Activated CD4-positive, alpha-beta T cell treated with anti-CD3 and anti-CD28 coated beads, Interleukin-2, amount 10 ng/mL, durations not matched to agents 7 days and 5 days (primary cell): ENCODE results near the gene URI1. TPM values are rescaled to one million over a fixed set of nuclear protein-coding genes. Genes with fewer than 3 reads are reported as not detected.

ENCODE experiments used
- CTCF ChIA-PET: fragments of 350-600 bp; sonication (Branson Sonifier 250); formaldehyde crosslinking; loops from one replicate; lab custom pipeline; 2021; ENCODE audit warnings: antibody characterized with exemption; lab: Charles Lee
- POLR2A ChIA-PET: fragments of 350-600 bp; sonication (Branson Sonifier 250); formaldehyde crosslinking; loops from one replicate; lab custom pipeline; 2021; ENCODE audit warnings: antibody characterized with exemption; lab: Charles Lee
- DNase-seq: peaks from one replicate; pipeline ENCODE4 v3.0.0-alpha.2; 2020
- H3K27ac Mint-ChIP-seq: one replicate; pipeline ENCODE4 v1.8.0; 2021; ENCODE audit warnings: mild to moderate bottlenecking, moderate library complexity, mixed read lengths
- H3K27me3 Mint-ChIP-seq: one replicate; pipeline ENCODE4 v1.8.0; 2021; ENCODE audit warnings: mixed read lengths
- H3K36me3 Mint-ChIP-seq: one replicate; pipeline ENCODE4 v1.8.0; 2021; ENCODE audit warnings: low read depth, mixed read lengths
- H3K4me1 Mint-ChIP-seq: one replicate; pipeline ENCODE4 v1.8.0; 2021; ENCODE audit warnings: mixed read lengths
- H3K4me3 Mint-ChIP-seq: one replicate; pipeline ENCODE4 v1.8.0; 2021; ENCODE audit warnings: mild to moderate bottlenecking, moderate library complexity, mixed read lengths
- H3K9me3 Mint-ChIP-seq: one replicate; pipeline ENCODE4 v1.8.0; 2021; ENCODE audit warnings: mixed read lengths
- total RNA-seq, 2 experiments: library from RNA; stranded (reverse); gene quantifications; one replicate each; pipeline ENCODE4 v1.2.3, GENCODE V29; 2021

Gene URI1
- total RNA-seq, 2 experiments from 2014 or later, result 54.8 to 54.9 TPM

DNA sequence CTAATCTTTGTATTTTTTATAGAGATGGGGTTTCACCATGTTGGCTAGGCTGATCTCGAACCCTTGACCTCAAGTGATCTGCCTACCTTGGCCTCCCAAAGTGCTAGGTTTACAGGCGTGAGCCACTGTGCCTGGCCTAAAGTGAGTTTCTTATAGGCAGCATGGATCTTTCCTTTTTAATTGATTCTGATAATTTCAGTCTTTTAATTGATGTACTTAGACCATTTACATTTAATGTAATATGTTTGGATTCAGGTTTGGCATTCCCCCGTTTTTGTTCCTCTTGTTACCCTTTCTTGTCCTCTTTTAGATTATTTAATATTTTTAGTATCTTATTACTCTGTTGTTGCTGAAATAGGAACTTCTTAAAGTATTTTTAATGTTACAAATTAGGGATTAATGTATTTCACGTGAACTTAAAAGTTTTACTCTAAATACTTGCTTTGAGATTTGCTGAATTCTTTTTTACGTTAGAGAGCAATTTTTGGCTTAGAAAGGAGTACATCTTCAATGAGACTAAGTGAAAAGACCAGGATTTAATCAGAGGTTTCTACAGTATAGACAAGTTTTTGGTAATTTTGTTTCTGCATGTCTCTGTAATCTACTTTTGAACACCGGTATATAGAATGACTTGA, 50.3 kb downstream of the URI1 start:
- POLR2A ChIA-PET, result no interaction called here
- peaks cover 76% of the 10 kb centered on the region for H3K36me3 Mint-ChIP-seq
- peaks cover 5% of the 10 kb centered on the region for H3K4me1 Mint-ChIP-seq
- CTCF ChIA-PET, result no interaction called here
- H3K9me3 Mint-ChIP-seq, result peaks cover 37% of the 10 kb centered on the region
- no peak overlapping the region for H3K27ac Mint-ChIP-seq
- H3K4me3 Mint-ChIP-seq, result no peak overlapping the region
- DNase-seq, result no peak
- H3K27me3 Mint-ChIP-seq, result no peaks in the 10 kb centered on the region

DNA sequence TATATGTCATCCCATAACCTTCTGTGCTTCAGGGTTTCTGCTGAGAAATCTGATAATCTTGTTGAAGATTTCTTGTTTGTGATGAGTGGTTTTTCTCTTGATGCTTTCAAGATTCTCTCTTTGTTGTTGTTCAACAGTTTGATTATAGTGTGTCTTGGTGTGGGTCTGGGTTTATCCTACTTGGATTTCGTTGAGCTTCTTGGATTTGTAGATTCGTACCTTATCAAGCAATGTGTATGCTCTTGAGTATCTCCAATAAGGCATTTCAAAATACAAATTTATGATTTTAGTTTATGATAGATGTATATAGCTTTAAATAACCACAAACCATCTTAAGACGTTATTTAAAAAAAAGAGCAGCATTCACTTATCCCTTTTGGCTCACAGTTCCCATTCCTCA, 57.5 kb downstream of the URI1 start:
- ChIA-PET CTCF (no interaction called here), POLR2A (no interaction called here)
- no peak for DNase-seq
- Mint-ChIP-seq H3K27me3 (no peaks in the 10 kb centered on the region), H3K27ac (no peak overlapping the region), H3K36me3 (peaks cover 72% of the 10 kb centered on the region), H3K4me3 (no peak overlapping the region), H3K9me3 (peaks cover 27% of the 10 kb centered on the region), H3K4me1 (peaks cover 14% of the 10 kb centered on the region)

DNA sequence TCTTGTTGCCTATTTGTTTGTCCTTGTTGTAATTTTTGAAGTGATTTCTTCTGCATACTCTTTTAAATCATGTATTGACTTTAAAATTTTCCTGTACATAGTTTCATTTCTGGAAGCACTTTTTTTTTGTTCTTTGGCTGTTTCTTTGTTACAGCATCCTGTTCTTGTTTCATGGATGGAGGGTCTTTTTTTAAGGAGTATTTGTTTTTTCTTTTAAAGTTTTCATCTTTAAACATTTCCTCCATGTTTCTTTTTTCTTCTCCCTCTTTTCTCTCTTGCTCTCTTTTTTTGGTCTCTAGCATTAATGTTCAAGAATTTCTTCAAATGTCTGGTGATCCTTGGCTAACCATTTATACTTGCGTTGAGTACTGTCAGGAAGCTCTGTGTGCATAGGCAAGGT, 58.8 kb downstream of the URI1 start:
- H3K27me3 Mint-ChIP-seq, result no peaks in the 10 kb centered on the region
- H3K4me3 Mint-ChIP-seq, result no peak overlapping the region
- CTCF ChIA-PET, result interaction anchor here (1.1 kb wide), 1 partner anchor 379 kb away, joined by 3 read pairs; no protein-coding TSS in a partner anchor
- H3K9me3 Mint-ChIP-seq, result peaks cover 18% of the 10 kb centered on the region
- peaks cover 25% of the 10 kb centered on the region for H3K4me1 Mint-ChIP-seq
- peaks cover 68% of the 10 kb centered on the region for H3K36me3 Mint-ChIP-seq
- no peak overlapping the region for H3K27ac Mint-ChIP-seq
- POLR2A ChIA-PET, result no interaction called here
- DNase-seq, result no peak

GRCh38 chr19:30001301-30001700, 59.3 kb downstream of the URI1 start:
- Mint-ChIP-seq H3K9me3 (peaks cover 15% of the 10 kb centered on the region), H3K4me3 (no peak overlapping the region), H3K27me3 (no peaks in the 10 kb centered on the region), H3K27ac (no peak overlapping the region), H3K36me3 (peaks cover 69% of the 10 kb centered on the region), H3K4me1 (peaks cover 30% of the 10 kb centered on the region)
- ChIA-PET CTCF (interaction anchor here (1.1 kb wide), 1 partner anchor 380 kb away, joined by 3 read pairs; no protein-coding TSS in a partner anchor), POLR2A (no interaction called here)
- no peak for DNase-seq

DNA sequence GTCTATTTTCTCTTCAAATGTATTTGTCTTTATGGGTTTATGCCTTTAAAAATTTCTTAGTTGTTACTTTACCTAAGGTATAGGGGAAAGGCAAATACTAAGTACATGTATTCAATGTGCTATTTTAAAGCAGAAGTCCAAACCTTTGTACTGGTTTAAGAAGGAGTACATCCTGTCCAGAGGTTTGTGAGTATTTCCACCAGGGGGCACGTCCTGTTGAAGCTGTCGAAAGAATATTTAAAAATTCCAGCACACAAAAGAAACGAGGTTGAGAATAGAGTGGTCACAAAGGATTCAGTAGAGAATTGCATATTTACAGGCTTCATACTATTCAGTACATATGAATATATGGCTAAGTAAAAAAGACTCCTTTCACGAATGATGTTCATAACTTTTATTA, 59.8 kb downstream of the URI1 start:
- Mint-ChIP-seq H3K4me1 (peaks cover 34% of the 10 kb centered on the region), H3K27me3 (no peaks in the 10 kb centered on the region), H3K4me3 (no peak overlapping the region), H3K9me3 (peaks cover 12% of the 10 kb centered on the region), H3K36me3 (peaks cover 66% of the 10 kb centered on the region), H3K27ac (no peak overlapping the region)
- ChIA-PET CTCF (interaction anchor here (1.1 kb wide), 1 partner anchor 380 kb away, joined by 3 read pairs; no protein-coding TSS in a partner anchor), POLR2A (no interaction called here)
- no peak for DNase-seq

GRCh38 chr19:30003866-30004265, 61.8 kb downstream of the URI1 start:
- ChIA-PET CTCF (interaction anchor here (0.8 kb wide), 1 partner anchor 29 kb away, joined by 3 read pairs; no protein-coding TSS in a partner anchor), POLR2A (no interaction called here)
- Mint-ChIP-seq H3K4me1 (peaks cover 36% of the 10 kb centered on the region), H3K27me3 (no peaks in the 10 kb centered on the region), H3K36me3 (peaks cover 54% of the 10 kb centered on the region), H3K9me3 (peaks cover 4% of the 10 kb centered on the region), H3K4me3 (no peak overlapping the region), H3K27ac (no peak overlapping the region)
- DNase-seq, result no peak

- no peaks in the 10 kb centered on the region for H3K27me3 Mint-ChIP-seq
- H3K4me1 Mint-ChIP-seq, result peaks cover 35% of the 10 kb centered on the region
- peaks cover 55% of the 10 kb centered on the region for H3K36me3 Mint-ChIP-seq
- DNase-seq, result no peak
- CTCF ChIA-PET, result no interaction called here
- POLR2A ChIA-PET, result no interaction called here
- no peak overlapping the region for H3K4me3 Mint-ChIP-seq
- H3K27ac Mint-ChIP-seq, result no peak overlapping the region
- H3K9me3 Mint-ChIP-seq, result peaks cover 4% of the 10 kb centered on the region
These were observed 62.4 kb downstream of the URI1 start for GRCh38 chr19:30004403-30004802.

GRCh38 chr19:30006207-30006606, 64.2 kb downstream of the URI1 start:
- DNase-seq, result peak; percentile 23
- H3K27me3 Mint-ChIP-seq, result no peaks in the 10 kb centered on the region
- peaks cover 46% of the 10 kb centered on the region for H3K36me3 Mint-ChIP-seq
- peak overlapping the region; percentile 73 for H3K27ac Mint-ChIP-seq
- ChIA-PET POLR2A (interaction anchor here (0.8 kb wide), 1 partner anchor 61 kb away, joined by 3 read pairs; no protein-coding TSS in a partner anchor), CTCF (no interaction called here)
- peak overlapping the region; percentile 46 for H3K4me3 Mint-ChIP-seq
- H3K9me3 Mint-ChIP-seq, result no peaks in the 10 kb centered on the region
- peaks cover 30% of the 10 kb centered on the region for H3K4me1 Mint-ChIP-seq

DNA sequence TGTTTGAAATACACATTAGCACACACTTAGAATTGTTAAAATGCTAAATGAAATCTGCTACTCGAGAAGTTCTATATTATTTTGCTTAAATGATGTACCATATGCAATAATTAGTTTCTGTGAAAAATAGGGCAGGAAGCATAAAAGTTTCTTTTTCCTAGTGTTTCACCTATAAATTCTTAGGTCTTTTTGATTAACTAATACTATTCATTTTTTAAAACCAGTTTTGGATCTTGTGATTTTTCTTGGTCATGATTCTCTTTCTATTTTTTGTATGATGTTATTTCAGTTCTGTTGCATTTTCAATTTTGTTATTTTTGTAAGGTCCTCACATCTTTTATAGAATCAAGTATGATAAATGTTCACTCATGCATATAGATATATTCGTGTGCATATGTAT, 66.1 kb downstream of the URI1 start:
- DNase-seq, result no peak
- Mint-ChIP-seq H3K27ac (no peak overlapping the region), H3K27me3 (no peaks in the 10 kb centered on the region), H3K36me3 (peaks cover 42% of the 10 kb centered on the region), H3K9me3 (no peaks in the 10 kb centered on the region), H3K4me1 (peaks cover 30% of the 10 kb centered on the region), H3K4me3 (no peak overlapping the region)
- CTCF ChIA-PET, result no interaction called here
- POLR2A ChIA-PET, result no interaction called here

GRCh38 chr19:30009013-30009412, 67.0 kb downstream of the URI1 start:
- H3K4me1 Mint-ChIP-seq, result peaks cover 30% of the 10 kb centered on the region
- DNase-seq, result no peak
- H3K4me3 Mint-ChIP-seq, result no peak overlapping the region
- POLR2A ChIA-PET, result no interaction called here
- H3K9me3 Mint-ChIP-seq, result no peaks in the 10 kb centered on the region
- no peak overlapping the region for H3K27ac Mint-ChIP-seq
- CTCF ChIA-PET, result no interaction called here
- peaks cover 49% of the 10 kb centered on the region for H3K36me3 Mint-ChIP-seq
- no peaks in the 10 kb centered on the region for H3K27me3 Mint-ChIP-seq

DNA sequence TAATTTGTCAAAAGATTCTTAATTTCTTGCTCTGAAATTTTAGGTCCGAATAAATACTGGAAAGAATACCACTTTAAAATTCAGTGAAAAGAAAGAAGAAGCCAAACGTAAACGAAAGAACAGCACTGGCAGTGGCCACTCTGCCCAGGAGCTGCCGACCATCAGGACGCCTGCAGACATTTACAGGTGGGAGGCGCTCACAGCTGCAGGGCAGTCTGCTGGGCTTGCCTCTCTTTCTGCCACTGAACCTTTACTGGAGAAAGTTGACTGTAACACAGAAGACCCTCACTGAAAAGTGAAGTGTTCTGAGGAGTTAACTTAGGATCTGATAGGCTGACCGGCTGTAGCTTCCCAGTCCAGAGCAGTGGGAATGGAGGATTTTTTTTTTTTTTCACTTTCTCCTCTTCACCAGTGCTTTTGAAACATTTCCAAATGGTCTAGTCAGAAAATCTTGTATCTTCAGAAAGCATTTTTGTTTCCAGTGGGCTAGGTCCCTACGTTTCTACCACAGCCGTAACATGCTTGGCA, 69.1 kb downstream of the URI1 start:
- peaks cover 47% of the 10 kb centered on the region for H3K36me3 Mint-ChIP-seq
- no peak overlapping the region for H3K4me3 Mint-ChIP-seq
- no peaks in the 10 kb centered on the region for H3K27me3 Mint-ChIP-seq
- POLR2A ChIA-PET, result no interaction called here
- H3K4me1 Mint-ChIP-seq, result peaks cover 12% of the 10 kb centered on the region
- no peak overlapping the region for H3K27ac Mint-ChIP-seq
- DNase-seq, result no peak
- CTCF ChIA-PET, result no interaction called here
- no peaks in the 10 kb centered on the region for H3K9me3 Mint-ChIP-seq

DNA sequence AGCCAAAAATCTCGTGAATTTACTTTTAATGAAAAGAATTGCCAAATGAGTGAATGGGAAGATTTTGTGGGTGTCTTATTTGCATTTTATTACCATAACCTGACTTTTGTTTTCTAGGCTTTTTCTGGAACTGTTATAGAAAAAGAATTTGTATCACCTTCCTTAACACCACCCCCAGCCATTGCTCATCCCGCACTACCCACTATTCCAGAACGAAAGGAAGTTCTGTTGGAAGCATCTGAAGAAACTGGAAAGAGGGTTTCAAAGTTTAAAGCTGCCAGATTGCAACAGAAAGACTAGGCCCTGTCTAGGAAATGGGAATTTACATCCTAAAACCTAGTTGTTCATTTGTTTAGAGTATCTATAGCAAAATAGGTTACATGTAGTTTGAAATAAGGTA, 72.7 kb downstream of the URI1 start:
- POLR2A ChIA-PET, result no interaction called here
- H3K36me3 Mint-ChIP-seq, result peaks cover 40% of the 10 kb centered on the region
- peaks cover 2% of the 10 kb centered on the region for H3K4me1 Mint-ChIP-seq
- no peak for DNase-seq
- CTCF ChIA-PET, result no interaction called here
- no peaks in the 10 kb centered on the region for H3K9me3 Mint-ChIP-seq
- H3K27ac Mint-ChIP-seq, result no peak overlapping the region
- H3K4me3 Mint-ChIP-seq, result no peak overlapping the region
- no peaks in the 10 kb centered on the region for H3K27me3 Mint-ChIP-seq

DNA sequence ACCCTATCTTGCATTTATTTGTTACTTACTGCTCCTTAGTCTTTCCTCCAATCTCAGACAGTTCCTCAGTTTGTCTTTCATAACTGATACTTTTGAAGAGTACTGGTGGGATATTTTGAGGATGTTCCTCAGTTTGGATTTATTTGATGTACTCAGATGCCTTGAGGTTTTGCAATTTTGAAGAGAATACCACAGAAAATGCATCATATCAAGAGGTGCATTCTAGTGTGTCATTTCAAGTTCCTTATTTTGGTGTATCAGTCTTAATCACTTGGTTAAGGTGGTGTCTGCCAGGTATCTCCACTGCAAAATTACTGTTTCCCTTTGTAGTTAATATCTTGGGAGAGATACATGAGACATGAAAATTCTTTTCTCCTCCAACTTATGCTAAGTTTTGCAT, 75.1 kb downstream of the URI1 start:
- H3K9me3 Mint-ChIP-seq, result no peaks in the 10 kb centered on the region
- ChIA-PET POLR2A (no interaction called here), CTCF (no interaction called here)
- H3K27me3 Mint-ChIP-seq, result no peaks in the 10 kb centered on the region
- peaks cover 39% of the 10 kb centered on the region for H3K36me3 Mint-ChIP-seq
- DNase-seq, result no peak
- no peak overlapping the region for H3K4me3 Mint-ChIP-seq
- no peak overlapping the region for H3K27ac Mint-ChIP-seq
- peaks cover 2% of the 10 kb centered on the region for H3K4me1 Mint-ChIP-seq
